SW480 (cell line): ENCODE data around the gene FRYL.
"Not testable (repeated sequence)": the region's sequence is repeated elsewhere in the genome, so short reads cannot be mapped to it uniquely, and the experiment has no call there.

ENCODE experiments used
- DNase-seq: peaks from one replicate; pipeline ENCODE4 v3.0.0-alpha.2; 2016; ENCODE audit warnings: low spot score

FRYL gene

GRCh38 chr4:48779998-48780864, at the start of gene FRYL:
FRYL (minus strand) TSS chr4:48780279; CDS start chr4:48634410, 145,869 bp downstream.
- peak; percentile 98 for DNase-seq

GRCh38 chr4:48827622-48828021, 47.5 kb upstream of the FRYL start:
- DNase-seq = no peak

GRCh38 chr4:48821431-48821830, 41.4 kb upstream of the FRYL start:
- DNase-seq = not testable (repeated sequence)

- DNase-seq = no peak
These were observed 36.9 kb upstream of the FRYL start for GRCh38 chr4:48816971-48817370.

GRCh38 chr4:48816297-48816696, 36.2 kb upstream of the FRYL start:
- DNase-seq = not testable (repeated sequence)

GRCh38 chr4:48815483-48815882, 35.4 kb upstream of the FRYL start:
- DNase-seq = no peak

- no peak for DNase-seq
These were observed 33.9 kb upstream of the FRYL start for GRCh38 chr4:48813964-48814363.

GRCh38 chr4:48812866-48813265, 32.8 kb upstream of the FRYL start:
- no peak for DNase-seq

- no peak for DNase-seq
These were observed 24.7 kb upstream of the FRYL start for GRCh38 chr4:48804584-48805301.

- DNase-seq = no peak
These were observed 21.1 kb upstream of the FRYL start for GRCh38 chr4:48801016-48801715.

GRCh38 chr4:48800155-48800554, 20.1 kb upstream of the FRYL start:
- not testable (repeated sequence) for DNase-seq

GRCh38 chr4:48799157-48799556, 19.1 kb upstream of the FRYL start:
- no peak for DNase-seq

GRCh38 chr4:48798117-48798516, 18.0 kb upstream of the FRYL start:
- DNase-seq = no peak

- no peak for DNase-seq
These were observed 17.0 kb upstream of the FRYL start for GRCh38 chr4:48796927-48797679.

- no peak for DNase-seq
These were observed 16.3 kb upstream of the FRYL start for GRCh38 chr4:48796191-48796926.

- DNase-seq = no peak
These were observed 15.0 kb upstream of the FRYL start for GRCh38 chr4:48795108-48795507.

- no peak for DNase-seq
These were observed 12.4 kb upstream of the FRYL start for GRCh38 chr4:48792348-48793006.

- no peak for DNase-seq
These were observed 11.2 kb upstream of the FRYL start for GRCh38 chr4:48791313-48791712.

- DNase-seq = no peak
These were observed 10.5 kb upstream of the FRYL start for GRCh38 chr4:48790561-48790960.

GRCh38 chr4:48787056-48787455, 7.0 kb upstream of the FRYL start:
- no peak for DNase-seq

GRCh38 chr4:48786549-48786948, 6.5 kb upstream of the FRYL start:
- no peak for DNase-seq
